Brain microvascular endothelial cell (primary cell): ENCODE results near the gene HOXD9.
A peak's percentile ranks its signal among the peaks of the same experiment; 100 is the strongest.

Source experiments
- DNase-seq: peaks from one replicate; pipeline ENCODE4 v3.0.0-alpha.2; 2020
- H3K27ac ChIP-seq: fragments of 250-450 bp; sonication (Bioruptor Pico); 2 replicates; pipeline ENCODE4 v1.5.1; 2020; ENCODE audit warnings: mild to moderate bottlenecking, moderate library complexity
- H3K27me3 ChIP-seq: fragments of 250-450 bp; sonication (Bioruptor Pico); replicated peaks from 2 replicates; pipeline ENCODE4 v1.5.1; 2020; ENCODE audit warnings: mild to moderate bottlenecking
- H3K36me3 ChIP-seq: fragments of 250-450 bp; sonication (Bioruptor Pico); replicated peaks from 2 replicates; pipeline ENCODE4 v1.5.1; 2020; ENCODE audit warnings: mild to moderate bottlenecking
- H3K4me3 ChIP-seq: 2 replicates; pipeline ENCODE4 v1.5.1; 2011; ENCODE audit warnings: low read depth, mild to moderate bottlenecking, control low read depth, low read length, moderate library complexity
- CTCF ChIP-seq: IDR thresholded peaks from 2 replicates; pipeline ENCODE4 v1.5.1; 2011; ENCODE audit warnings: low read depth, mild to moderate bottlenecking, moderate library complexity, low read length, control low read depth, inconsistent platforms; ENCODE audit errors: missing control alignments
- in situ Hi-C: cut with HindIII; loops from 2 replicates; pipeline ENCODE4 v1.10.0; 2017; ENCODE audit warnings: low sequenced_read_pairs, low pct_ligation_motif_present

HOXD9 gene

DNA sequence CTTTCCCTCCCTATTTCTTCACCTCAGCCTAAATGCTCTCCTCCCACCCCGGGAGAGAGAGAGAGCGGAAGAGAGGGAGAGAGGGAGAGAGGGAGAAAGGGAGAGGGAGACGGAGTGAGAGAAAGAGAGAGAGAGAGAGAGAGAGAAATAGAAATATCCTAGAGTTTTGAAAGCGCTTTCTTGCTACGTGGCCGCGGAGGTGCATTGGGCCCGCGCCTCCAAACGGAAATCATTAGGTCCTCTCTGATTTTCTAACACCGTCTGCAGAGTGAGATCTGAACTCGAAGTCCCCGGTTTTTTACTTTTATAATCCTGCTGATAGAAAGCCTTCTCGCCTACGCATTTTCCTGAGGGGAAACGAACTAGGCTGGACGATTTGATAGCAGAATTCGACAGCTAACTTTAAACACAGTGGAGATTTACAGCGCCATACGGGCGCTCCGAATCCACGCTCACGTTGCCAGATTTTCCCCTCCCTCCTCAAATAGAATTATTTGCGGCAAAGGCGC is 37.9 kb upstream of the HOXD9 start:
- Histone ChIP-seq H3K36me3 (no peaks in the 10 kb centered on the region), H3K27ac (no peak overlapping the region), H3K4me3 (no peak overlapping the region), H3K27me3 (peaks cover 95% of the 10 kb centered on the region)
- no peak for TF ChIP-seq CTCF
- in situ Hi-C loops, result no loop called here
- no peak for DNase-seq

GRCh38 chr2:176085120-176085788 is 37.3 kb upstream of the HOXD9 start:
- no peaks in the 10 kb centered on the region for H3K36me3 ChIP-seq
- no peak for TF ChIP-seq CTCF
- peaks cover 98% of the 10 kb centered on the region for H3K27me3 ChIP-seq
- H3K4me3 ChIP-seq, result no peak overlapping the region
- DNase-seq, result no peak
- in situ Hi-C loops, result no loop called here
- no peak overlapping the region for H3K27ac ChIP-seq

DNA sequence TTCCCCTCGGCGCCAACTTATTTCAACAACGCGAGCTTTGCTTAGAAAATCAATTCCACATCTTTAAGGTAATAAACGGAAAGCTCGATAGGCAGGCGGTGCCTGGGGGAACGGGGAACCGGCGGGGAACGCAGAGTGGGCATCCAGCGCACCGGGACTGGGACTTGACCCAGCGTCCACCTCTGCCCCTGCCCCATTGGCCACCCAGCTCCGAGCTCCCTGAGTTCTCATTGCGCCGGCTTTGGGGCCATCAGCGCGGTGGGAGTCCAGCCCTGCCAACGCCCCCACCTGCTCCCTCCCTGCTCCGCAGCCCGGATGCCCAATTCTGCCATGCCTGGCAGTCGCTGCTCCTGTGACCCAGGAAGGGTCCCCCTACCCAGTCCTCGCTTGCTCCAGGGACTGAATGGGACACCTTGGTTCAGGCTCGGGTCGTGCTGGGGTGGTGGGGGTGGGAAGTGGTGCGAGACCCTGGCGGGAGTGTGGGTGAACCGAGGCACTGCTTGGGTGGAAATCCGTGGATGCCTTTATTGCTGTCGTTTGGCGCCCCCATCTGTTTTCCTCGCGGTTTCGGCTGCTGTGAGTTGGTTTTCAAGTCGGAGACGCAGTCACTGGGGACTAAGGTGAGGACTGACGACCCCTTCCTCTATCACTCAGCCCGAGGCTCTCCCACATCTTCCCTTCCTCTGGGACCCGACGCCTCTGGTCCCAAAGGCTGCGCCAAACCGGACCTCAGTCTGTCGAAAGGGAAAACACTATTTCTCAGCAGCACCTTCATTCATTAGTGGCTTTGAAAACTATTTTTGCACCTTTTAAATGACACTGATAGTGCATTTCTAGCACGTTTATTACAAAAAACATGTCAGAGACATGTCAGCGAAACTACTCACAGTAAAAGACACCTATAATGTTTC is 36.4 kb upstream of the HOXD9 start:
- in situ Hi-C loops, result no loop called here
- H3K36me3 ChIP-seq, result no peaks in the 10 kb centered on the region
- H3K27me3 ChIP-seq, result peaks cover 97% of the 10 kb centered on the region
- no peak overlapping the region for H3K27ac ChIP-seq
- H3K4me3 ChIP-seq, result no peak overlapping the region
- TF ChIP-seq CTCF, result peak; percentile 64
- DNase-seq, result no peak

- H3K27ac ChIP-seq, result no peak overlapping the region
- in situ Hi-C loops, result no loop called here
- no peak for DNase-seq
- no peaks in the 10 kb centered on the region for H3K36me3 ChIP-seq
- H3K4me3 ChIP-seq, result no peak overlapping the region
- H3K27me3 ChIP-seq, result peaks cover 95% of the 10 kb centered on the region
- no peak for TF ChIP-seq CTCF
Observed at GRCh38 chr2:176087330-176088047, 35.0 kb upstream of the HOXD9 start.

DNA sequence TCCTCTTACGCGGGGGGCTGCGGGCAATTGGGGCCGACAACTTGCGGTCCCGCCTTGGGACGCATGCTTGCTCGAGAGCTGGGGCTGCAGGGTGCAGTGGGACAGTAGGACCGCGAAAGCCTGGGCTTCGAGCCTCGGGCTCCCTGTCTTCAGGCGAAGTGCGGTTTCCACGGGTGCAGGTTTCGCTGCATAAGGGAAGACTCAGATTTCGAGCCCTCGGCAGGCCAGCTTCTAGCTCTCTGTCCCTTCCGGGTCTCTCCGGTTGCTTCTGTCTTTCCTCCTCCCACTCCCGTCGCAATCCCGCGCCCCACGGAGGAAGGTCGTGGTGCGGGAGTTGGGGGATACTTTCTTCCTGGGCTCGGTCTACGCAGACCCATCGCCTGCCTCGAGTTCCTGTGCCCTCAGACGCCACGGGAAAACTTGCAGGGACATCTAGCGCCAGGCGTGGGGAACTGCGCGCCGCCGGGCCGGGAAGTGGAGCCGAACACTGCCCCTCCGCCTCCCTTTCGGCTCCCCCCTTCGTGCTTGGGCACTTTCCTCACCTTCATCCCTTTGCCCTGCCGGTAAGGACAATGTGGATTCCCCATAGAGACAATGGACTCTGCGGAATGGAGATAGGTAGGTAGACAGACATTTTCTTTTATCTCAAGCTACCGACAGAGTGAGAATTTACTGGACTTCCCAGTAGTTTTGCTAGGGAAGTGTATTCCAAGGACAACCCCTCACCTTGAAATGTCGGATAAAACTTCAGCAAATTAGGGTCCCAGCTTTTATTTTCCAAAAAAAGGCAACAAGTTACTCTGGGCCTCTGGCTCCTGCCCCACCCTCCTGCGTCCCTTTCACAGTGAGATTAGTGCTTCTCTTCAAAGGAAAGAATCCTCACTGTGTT is 34.2 kb upstream of the HOXD9 start:
- in situ Hi-C loops, result no loop called here
- no peak overlapping the region for H3K4me3 ChIP-seq

More for the DNA sequence above, 34.2 kb upstream of the HOXD9 start:
- peak; percentile 83 for TF ChIP-seq CTCF
- peak; percentile 15 for DNase-seq
- Histone ChIP-seq H3K27ac (no peak overlapping the region), H3K27me3 (peaks cover 95% of the 10 kb centered on the region), H3K36me3 (no peaks in the 10 kb centered on the region)
